HFFc6 (cell line): Measurements from ENCODE around the gene COL23A1. TPM values are rescaled to one million over a fixed set of nuclear protein-coding genes. Genes with fewer than 3 reads are reported as not detected.
"Not testable (repeated sequence)": the region's sequence is repeated elsewhere in the genome, so short reads cannot be mapped to it uniquely, and the experiment has no call there.

Experiments
- DNase-seq: peaks from one replicate; pipeline ENCODE4 v3.0.0-alpha.2; 2018
- H3K27ac Mint-ChIP-seq: 2 replicates; pipeline ENCODE4 v1.8.0; 2020; ENCODE audit warnings: mild to moderate bottlenecking, mixed read lengths
- H3K27me3 Mint-ChIP-seq: 2 replicates; pipeline ENCODE4 v1.8.0; 2021; ENCODE audit warnings: mild to moderate bottlenecking, moderate library complexity, mixed read lengths; ENCODE audit not compliant: insufficient read depth
- H3K36me3 Mint-ChIP-seq: 2 replicates; pipeline ENCODE4 v1.8.0; 2021; ENCODE audit warnings: low read depth, mixed read lengths
- H3K4me1 Mint-ChIP-seq: 2 replicates; pipeline ENCODE4 v1.8.0; 2020; ENCODE audit warnings: low read depth, mixed read lengths
- H3K4me3 Mint-ChIP-seq: 2 replicates; pipeline ENCODE4 v1.8.0; 2020; ENCODE audit warnings: mild to moderate bottlenecking, moderate library complexity, mixed read lengths
- H3K9me3 Mint-ChIP-seq: 2 replicates; pipeline ENCODE4 v1.8.0; 2020; ENCODE audit warnings: mild to moderate bottlenecking, mixed read lengths
- CTCF ChIP-seq: fragments of 200-600 bp; sonication (generic); IDR thresholded peaks from 2 replicates; pipeline ENCODE4 v1.5.0; 2021; ENCODE audit warnings: antibody characterized with exemption, mild to moderate bottlenecking
- total RNA-seq, 6 experiments: library from RNA; stranded (reverse); fragmentation: NEBNext Ultra II Directional; extraction: Animal tissue kit (Norgen Biotek cat#: 25700); gene quantifications; 2 replicates in 1 of 6; 3 replicates in 5 of 6; pipeline ENCODE4 v1.2.3, GENCODE V29; 2021

COL23A1 gene
- total RNA-seq, 6 experiments from 2014 or later: not detected

GRCh38 chr5:178586396-178586795 lies 3.8 kb downstream of the COL23A1 start:
- no peak for TF ChIP-seq CTCF
- Mint-ChIP-seq H3K36me3 (no peaks in the 10 kb centered on the region), H3K9me3 (peaks cover 3% of the 10 kb centered on the region; the same call in 1 of the 2 replicates), H3K4me1 (peaks cover 6% of the 10 kb centered on the region; the same call in 1 of the 2 replicates), H3K27me3 (peaks cover 17% of the 10 kb centered on the region), H3K27ac (no peak overlapping the region), H3K4me3 (no peak overlapping the region)
- DNase-seq: no peak

DNA sequence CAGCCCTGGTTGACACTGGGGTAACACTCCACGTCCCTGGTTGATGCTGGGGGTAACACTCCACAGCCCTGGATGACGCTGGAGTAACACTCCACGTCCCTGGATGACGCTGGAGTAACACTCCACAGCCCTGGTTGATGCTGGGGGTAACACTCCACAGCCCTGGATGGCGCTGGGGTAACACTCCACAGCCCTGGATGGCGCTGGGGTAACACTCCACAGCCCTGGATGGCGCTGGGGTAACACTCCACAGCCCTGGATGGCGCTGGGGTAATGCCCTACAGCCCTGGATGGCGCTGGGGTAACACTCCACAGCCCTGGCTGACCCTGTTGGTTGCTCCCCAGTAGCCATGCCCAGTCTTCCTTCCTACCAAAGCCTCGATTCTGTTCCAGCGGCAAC lies 4.8 kb downstream of the COL23A1 start:
- not testable (repeated sequence) for H3K36me3 Mint-ChIP-seq, H3K9me3 Mint-ChIP-seq, H3K4me3 Mint-ChIP-seq, H3K27ac Mint-ChIP-seq, DNase-seq, H3K4me1 Mint-ChIP-seq
- H3K27me3 Mint-ChIP-seq: peaks cover 15% of the 10 kb centered on the region

- Mint-ChIP-seq H3K9me3 (peaks cover 8% of the 10 kb centered on the region), H3K27ac (no peak overlapping the region), H3K4me1 (no peaks in the 10 kb centered on the region), H3K4me3 (no peak overlapping the region), H3K36me3 (no peaks in the 10 kb centered on the region), H3K27me3 (peaks cover 11% of the 10 kb centered on the region)
- no peak for TF ChIP-seq CTCF
- no peak for DNase-seq
These were observed 6.9 kb downstream of the COL23A1 start for GRCh38 chr5:178583279-178583678.

DNA sequence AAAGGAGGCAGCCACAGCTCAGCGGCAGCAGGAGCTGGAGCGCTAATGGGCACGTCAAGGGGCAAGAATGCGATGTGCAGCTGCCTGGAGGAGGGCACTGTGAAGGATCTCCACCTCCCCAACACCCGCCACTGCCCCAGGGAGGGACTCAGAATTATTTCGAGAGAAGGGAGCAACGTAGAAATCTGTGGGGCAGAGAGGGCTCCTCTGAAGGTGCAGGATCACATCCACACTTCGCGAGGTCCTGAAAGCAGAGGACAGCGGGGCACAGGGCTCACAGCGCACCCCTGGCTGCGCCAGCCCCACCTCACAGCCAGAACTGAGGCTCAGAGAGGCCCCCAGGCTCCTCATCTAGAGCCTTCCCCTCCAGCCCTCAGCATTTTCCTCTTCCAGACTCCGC lies 7.9 kb downstream of the COL23A1 start:
- no peak overlapping the region for H3K27ac Mint-ChIP-seq
- peaks cover 13% of the 10 kb centered on the region for H3K9me3 Mint-ChIP-seq

GRCh38 chr5:178581621-178582020 lies 8.6 kb downstream of the COL23A1 start:
- no peak for TF ChIP-seq CTCF
- DNase-seq: no peak
- peaks cover 13% of the 10 kb centered on the region for H3K9me3 Mint-ChIP-seq
- H3K27ac Mint-ChIP-seq: no peak overlapping the region
- H3K4me1 Mint-ChIP-seq: no peaks in the 10 kb centered on the region
- no peaks in the 10 kb centered on the region for H3K36me3 Mint-ChIP-seq
- no peak overlapping the region for H3K4me3 Mint-ChIP-seq
- H3K27me3 Mint-ChIP-seq: peaks cover 4% of the 10 kb centered on the region

More for the DNA sequence above, 7.9 kb downstream of the COL23A1 start:
- H3K4me3 Mint-ChIP-seq: no peak overlapping the region
- DNase-seq: no peak
- TF ChIP-seq CTCF: no peak
- no peaks in the 10 kb centered on the region for H3K4me1 Mint-ChIP-seq
- peaks cover 4% of the 10 kb centered on the region for H3K27me3 Mint-ChIP-seq
- no peaks in the 10 kb centered on the region for H3K36me3 Mint-ChIP-seq

GRCh38 chr5:178580271-178580955 lies 9.8 kb downstream of the COL23A1 start:
- Mint-ChIP-seq H3K36me3 (no peaks in the 10 kb centered on the region; the same call in 1 of the 2 replicates), H3K4me1 (no peaks in the 10 kb centered on the region), H3K27ac (no peak overlapping the region), H3K4me3 (no peak overlapping the region), H3K9me3 (peaks cover 22% of the 10 kb centered on the region), H3K27me3 (peaks cover 4% of the 10 kb centered on the region)
- no peak for DNase-seq
- no peak for TF ChIP-seq CTCF
